Neural progenitor cell (in vitro differentiated cells): ENCODE measurements around the gene GCN1. TPM values are rescaled to one million over a fixed set of nuclear protein-coding genes. Genes with fewer than 3 reads are reported as not detected.

Experiments used
- DNase-seq: peaks from one replicate; pipeline ENCODE4 v3.0.0-alpha.2; 2016; ENCODE audit warnings: low spot score
- H2AFZ ChIP-seq: fragments of 200-600 bp; sonication (generic); replicated peaks from 2 replicates; pipeline ENCODE4 v1.6.1; 2016; ENCODE audit warnings: antibody characterized with exemption
- H3F3A ChIP-seq: fragments of 200-600 bp; sonication (generic); 2 replicates; pipeline ENCODE4 v1.6.1; 2016; ENCODE audit warnings: antibody characterized with exemption, low read depth
- H3K27ac ChIP-seq: fragments of 200-600 bp; sonication (generic); 2 replicates; pipeline ENCODE4 v1.5.1; 2016; ENCODE audit warnings: mild to moderate bottlenecking
- H3K27me3 ChIP-seq: fragments of 200-600 bp; sonication (generic); 2 replicates; pipeline ENCODE4 v1.6.1; 2016; ENCODE audit warnings: mild to moderate bottlenecking, moderate library complexity
- H3K36me3 ChIP-seq: fragments of 200-600 bp; sonication (generic); 2 replicates; pipeline ENCODE4 v1.5.1; 2016
- H3K4me1 ChIP-seq: fragments of 200-600 bp; sonication (generic); 2 replicates; pipeline ENCODE4 v1.6.1; 2016; ENCODE audit warnings: mixed run types
- H3K4me2 ChIP-seq: fragments of 200-600 bp; sonication (generic); 2 replicates; pipeline ENCODE4 v1.6.1; 2016
- H3K4me3 ChIP-seq: fragments of 200-600 bp; sonication (generic); 2 replicates; pipeline ENCODE4 v1.5.1; 2016
- H3K79me2 ChIP-seq: fragments of 200-600 bp; sonication (generic); 2 replicates; pipeline ENCODE4 v1.6.1; 2016; ENCODE audit warnings: low read depth
- H3K9ac ChIP-seq: fragments of 200-600 bp; sonication (generic); 2 replicates; pipeline ENCODE4 v1.6.1; 2016
- H3K9me3 ChIP-seq: fragments of 200-600 bp; sonication (generic); 2 replicates; pipeline ENCODE4 v1.5.1; 2016; ENCODE audit warnings: low read depth
- H4K20me1 ChIP-seq: fragments of 200-600 bp; sonication (generic); 2 replicates; pipeline ENCODE4 v1.6.1; 2016; ENCODE audit warnings: low read depth
- H3K27ac Mint-ChIP-seq: 3 replicates; pipeline ENCODE4 v1.8.0; 2021; ENCODE audit warnings: mixed read lengths
- H3K27me3 Mint-ChIP-seq: 2 replicates; pipeline ENCODE4 v1.8.0; 2022; ENCODE audit warnings: low read depth, mild to moderate bottlenecking, inconsistent platforms, moderate library complexity, mixed read lengths; ENCODE audit not compliant: insufficient read depth
- H3K36me3 Mint-ChIP-seq: 3 replicates; pipeline ENCODE4 v1.8.0; 2021; ENCODE audit warnings: mixed read lengths
- H3K4me1 Mint-ChIP-seq: 3 replicates; pipeline ENCODE4 v1.8.0; 2021; ENCODE audit warnings: mixed read lengths
- H3K4me3 Mint-ChIP-seq: 3 replicates; pipeline ENCODE4 v1.8.0; 2021; ENCODE audit warnings: mild to moderate bottlenecking, moderate library complexity, mixed read lengths
- H3K9me3 Mint-ChIP-seq: 3 replicates; pipeline ENCODE4 v1.8.0; 2020; ENCODE audit warnings: mixed read lengths
- CTCF ChIP-seq: fragments of 200-600 bp; sonication (generic); IDR thresholded peaks from 2 replicates; pipeline ENCODE4 v1.5.1; 2017; ENCODE audit warnings: antibody characterized with exemption, mild to moderate bottlenecking
- EZH2 ChIP-seq: fragments of 200-600 bp; sonication (generic); IDR thresholded peaks from 2 replicates; pipeline ENCODE4 v1.6.1; 2017; ENCODE audit warnings: antibody characterized with exemption, mild to moderate bottlenecking, moderate library complexity
- EZH2phosphoT487 ChIP-seq: fragments of 200-600 bp; sonication (generic); IDR thresholded peaks from 2 replicates; pipeline ENCODE4 v1.6.1; 2017; ENCODE audit warnings: antibody characterized with exemption
- total RNA-seq: library from RNA; depleted of rRNA; stranded (reverse); fragments of >200 nt; gene quantifications from 2 replicates; pipeline ENCODE4 v1.2.3, GENCODE V29; 2015; ENCODE audit warnings: low replicate concordance

GCN1 gene
- total RNA-seq, 1 donor from 2014 or later = 60.9 TPM

GRCh38 chr12:120239776-120240494, 45.4 kb upstream of the GCN1 start:
- Histone ChIP-seq H4K20me1 (peaks cover 78% of the 10 kb centered on the region), H3K4me1 (peaks cover 13% of the 10 kb centered on the region), H3F3A (peaks cover 35% of the 10 kb centered on the region), H3K27ac (no peak overlapping the region), H2AFZ (no peak overlapping the region), H3K9ac (no peak overlapping the region), H3K4me3 (no peak overlapping the region), H3K4me2 (no peak overlapping the region), H3K9me3 (no peaks in the 10 kb centered on the region), H3K27me3 (no peaks in the 10 kb centered on the region), H3K36me3 (no peaks in the 10 kb centered on the region), H3K79me2 (peaks cover 14% of the 10 kb centered on the region)
- no peak overlapping the region for H3K4me3 Mint-ChIP-seq
- no peaks in the 10 kb centered on the region for H3K9me3 Mint-ChIP-seq
- H3K4me1 Mint-ChIP-seq = peaks cover 51% of the 10 kb centered on the region
- no peak for DNase-seq
- no peak for TF ChIP-seq EZH2
- no peak for TF ChIP-seq CTCF
- TF ChIP-seq EZH2phosphoT487 = no peak
- H3K27me3 Mint-ChIP-seq = peaks cover 3% of the 10 kb centered on the region
- H3K36me3 Mint-ChIP-seq = no peaks in the 10 kb centered on the region
- H3K27ac Mint-ChIP-seq = no peak overlapping the region

DNA sequence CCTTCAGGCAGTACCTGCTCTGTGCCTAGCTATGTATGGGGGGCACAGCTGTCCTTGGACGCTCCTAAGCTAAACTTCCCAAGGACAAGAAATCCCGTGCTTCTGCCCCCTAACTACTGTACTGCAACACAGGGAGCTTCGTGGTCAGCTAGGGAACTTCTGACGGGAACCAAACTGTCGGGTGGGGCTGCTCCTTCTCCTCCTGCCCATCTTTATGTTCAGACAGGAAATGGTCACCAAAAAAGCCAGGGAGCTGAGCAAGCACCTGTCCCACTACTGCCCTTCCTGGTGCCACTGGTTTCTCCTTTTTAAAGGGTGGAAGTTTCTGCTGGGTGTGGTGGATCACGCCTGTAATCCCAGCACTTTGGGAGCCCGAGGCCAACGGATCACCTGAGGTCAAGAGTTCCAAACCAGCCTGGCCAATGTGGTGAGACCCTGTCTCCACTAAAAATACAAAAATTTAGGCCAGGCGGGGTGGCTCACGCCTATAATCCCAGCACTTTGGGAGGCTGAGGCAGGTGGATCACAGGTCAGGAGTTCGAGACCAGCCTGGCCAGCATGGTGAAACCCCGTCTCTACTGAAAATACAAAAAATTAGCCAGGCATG, 44.4 kb upstream of the GCN1 start:
- H3K4me3 Mint-ChIP-seq = no peak overlapping the region
- H2AFZ ChIP-seq = no peak overlapping the region
- no peaks in the 10 kb centered on the region for H3K27me3 ChIP-seq
- H3K9ac ChIP-seq = no peak overlapping the region
- TF ChIP-seq EZH2phosphoT487 = no peak
- no peak for TF ChIP-seq EZH2
- TF ChIP-seq CTCF = no peak
- H3K4me2 ChIP-seq = no peak overlapping the region
- H3K36me3 Mint-ChIP-seq = no peaks in the 10 kb centered on the region
- H3F3A ChIP-seq = peaks cover 29% of the 10 kb centered on the region
- H3K4me1 Mint-ChIP-seq = peaks cover 57% of the 10 kb centered on the region
- H4K20me1 ChIP-seq = peaks cover 82% of the 10 kb centered on the region
- no peak overlapping the region for H3K4me3 ChIP-seq
- H3K27ac ChIP-seq = no peak overlapping the region
- no peak for DNase-seq
- peaks cover 3% of the 10 kb centered on the region for H3K27me3 Mint-ChIP-seq
- H3K36me3 ChIP-seq = no peaks in the 10 kb centered on the region
- no peaks in the 10 kb centered on the region for H3K9me3 Mint-ChIP-seq
- H3K9me3 ChIP-seq = no peaks in the 10 kb centered on the region
- no peak overlapping the region for H3K27ac Mint-ChIP-seq
- peaks cover 21% of the 10 kb centered on the region for H3K79me2 ChIP-seq
- H3K4me1 ChIP-seq = peaks cover 18% of the 10 kb centered on the region

GRCh38 chr12:120238217-120238616, 43.7 kb upstream of the GCN1 start:
- Histone ChIP-seq H3K79me2 (peaks cover 24% of the 10 kb centered on the region), H3K4me2 (no peak overlapping the region), H2AFZ (no peak overlapping the region), H3K9me3 (no peaks in the 10 kb centered on the region), H3K27me3 (no peaks in the 10 kb centered on the region), H3K27ac (no peak overlapping the region), H3K4me1 (peaks cover 14% of the 10 kb centered on the region), H3K9ac (no peak overlapping the region), H3K36me3 (no peaks in the 10 kb centered on the region), H3K4me3 (no peak overlapping the region), H4K20me1 (peaks cover 79% of the 10 kb centered on the region), H3F3A (peaks cover 21% of the 10 kb centered on the region)
- TF ChIP-seq CTCF = no peak
- TF ChIP-seq EZH2 = no peak
- no peak for TF ChIP-seq EZH2phosphoT487
- H3K9me3 Mint-ChIP-seq = no peaks in the 10 kb centered on the region
- no peak for DNase-seq
- H3K36me3 Mint-ChIP-seq = no peaks in the 10 kb centered on the region
- H3K4me3 Mint-ChIP-seq = no peak overlapping the region
- no peak overlapping the region for H3K27ac Mint-ChIP-seq
- H3K27me3 Mint-ChIP-seq = no peaks in the 10 kb centered on the region
- peaks cover 58% of the 10 kb centered on the region for H3K4me1 Mint-ChIP-seq
